ENCODE results near the gene ATG2B. TPM values are rescaled to one million over a fixed set of nuclear protein-coding genes. Genes with fewer than 3 reads are reported as not detected.
A peak's percentile ranks its signal among the peaks of the same experiment; 100 is the strongest.

The ATG2B gene
- total and polyA plus RNA-seq, 9 of the 15 experiments (the other 6 are each of a cell fraction or from before 2014, with no cell fraction given): 0.83 to 12.9 (median 8.7) TPM

DNA sequence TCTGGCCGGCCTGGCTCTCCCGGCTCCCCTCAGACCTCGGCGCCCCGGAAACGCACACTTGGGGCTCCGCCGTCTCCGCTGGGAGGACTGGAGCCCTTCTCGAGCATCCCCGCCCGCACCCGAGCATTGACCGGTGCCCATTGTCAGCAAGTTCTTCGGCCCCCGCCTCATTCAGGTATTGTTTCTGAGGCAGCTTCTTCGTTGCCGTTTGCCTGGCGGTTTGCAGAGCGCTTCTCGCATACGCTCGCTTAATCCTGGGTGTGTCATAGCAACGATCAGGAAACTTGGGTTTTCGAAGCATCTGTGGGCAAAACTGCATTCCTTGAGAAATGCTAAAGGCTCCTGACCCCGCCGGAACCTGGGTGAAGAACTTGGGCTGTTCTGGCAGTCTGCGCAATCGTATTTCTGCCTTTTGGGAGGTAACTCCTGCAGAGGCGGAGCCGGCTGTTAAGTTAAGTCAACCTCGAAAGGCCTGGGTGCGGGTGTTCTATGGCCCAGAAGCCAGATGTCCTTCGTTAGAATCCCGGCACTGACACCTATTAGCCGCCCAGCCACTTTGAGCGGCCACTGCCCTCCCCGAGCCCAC, 703 bp upstream of the ATG2B start (continued):
- 0 out of 2 replicates have a peak, but pooled peaks have one; percentile 22 for TF ChIP-seq TOE1 (IDR thresholded peaks at IDR 0.05; ENCODE audit: borderline replicate concordance)
- TF ChIP-seq TOE1 (CRISPR knock-in tag; IDR thresholded peaks at IDR 0.05; ENCODE audit: borderline replicate concordance, low read depth): no peak
- TF ChIP-seq NCOA1 (IDR thresholded peaks at IDR 0.05; ENCODE audit: low read depth): no peak
- no peak for TF ChIP-seq GABPA (tag; conservative IDR thresholded peaks at IDR 0.05; ENCODE audit: low read depth)
- no peak for TF ChIP-seq ETV5 (CRISPR knock-in tag; IDR thresholded peaks at IDR 0.05; ENCODE audit: low read depth)
- TF ChIP-seq, protein P1, sequence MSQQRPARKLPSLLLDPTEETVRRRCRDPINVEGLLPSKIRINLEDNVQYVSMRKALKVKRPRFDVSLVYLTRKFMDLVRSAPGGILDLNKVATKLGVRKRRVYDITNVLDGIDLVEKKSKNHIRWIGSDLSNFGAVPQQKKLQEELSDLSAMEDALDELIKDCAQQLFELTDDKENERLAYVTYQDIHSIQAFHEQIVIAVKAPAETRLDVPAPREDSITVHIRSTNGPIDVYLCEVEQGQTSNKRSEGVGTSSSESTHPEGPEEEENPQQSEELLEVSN (IDR thresholded peaks at IDR 0.05; ENCODE audit: borderline replicate concordance in 1 of 2, extremely low read depth in 1 of 2, insufficient read depth in 1 of 2, insufficient read length in 1 of 2, low read depth in 1 of 2, low read length in 1 of 2, poor library complexity in 1 of 2, severe bottlenecking in 1 of 2): no peak

DNA sequence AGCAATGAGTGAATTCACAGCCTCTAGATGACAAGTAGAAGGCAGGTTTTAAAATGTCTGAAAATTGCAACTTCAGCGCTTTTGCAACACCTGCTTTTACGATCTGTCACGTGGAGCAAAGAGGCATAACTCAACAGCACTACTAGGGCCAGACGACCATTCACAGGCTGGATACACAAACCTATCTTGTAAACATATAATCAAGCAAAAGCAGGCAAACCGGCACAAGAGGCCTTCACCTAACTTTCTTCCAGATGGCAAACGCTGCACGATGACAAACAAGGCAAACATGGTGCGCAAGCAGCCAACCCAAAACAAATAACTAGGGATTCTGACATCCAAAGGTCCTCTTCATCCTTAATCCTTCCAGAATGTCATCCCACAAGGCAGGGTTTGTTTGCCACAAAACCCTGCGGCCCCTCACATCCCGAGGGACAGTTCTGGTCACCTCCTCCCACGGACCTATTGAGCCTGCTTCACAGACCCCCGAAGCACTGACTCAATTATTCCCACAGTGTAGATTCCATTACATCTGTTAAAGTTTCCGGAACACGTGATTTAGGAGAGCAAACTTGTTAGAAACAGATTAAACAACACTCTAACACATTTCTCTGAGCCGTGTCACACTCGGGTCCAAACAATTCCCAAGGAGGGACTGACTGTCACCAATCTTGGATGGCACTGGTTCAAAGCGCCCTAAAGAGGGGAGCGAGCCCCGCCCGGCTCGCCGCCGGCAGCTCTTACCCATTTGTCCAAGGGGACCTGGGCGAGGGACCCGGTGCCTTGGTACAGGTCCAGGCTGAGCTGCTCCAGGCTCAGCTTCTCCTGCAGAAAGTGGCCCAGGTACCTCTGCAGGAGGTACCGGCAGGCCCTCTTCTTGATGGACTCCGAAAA, 823 bp downstream of the ATG2B start:
- H3K79me2 ChIP-seq (ENCODE audit: control insufficient read depth, insufficient read depth, low read length): peaks cover 96% of the 10 kb centered on the region
- intact Hi-C loops (cut with micrococcal nuclease): loop anchor here (5.0 kb wide), 1 partner anchor 45 kb away; no protein-coding TSS in a partner anchor
- POLR2A ChIA-PET: no interaction called here
- TF ChIP-seq, protein P2, sequence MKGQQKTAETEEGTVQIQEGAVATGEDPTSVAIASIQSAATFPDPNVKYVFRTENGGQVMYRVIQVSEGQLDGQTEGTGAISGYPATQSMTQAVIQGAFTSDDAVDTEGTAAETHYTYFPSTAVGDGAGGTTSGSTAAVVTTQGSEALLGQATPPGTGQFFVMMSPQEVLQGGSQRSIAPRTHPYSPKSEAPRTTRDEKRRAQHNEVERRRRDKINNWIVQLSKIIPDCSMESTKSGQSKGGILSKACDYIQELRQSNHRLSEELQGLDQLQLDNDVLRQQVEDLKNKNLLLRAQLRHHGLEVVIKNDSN (CRISPR knock-in tag; IDR thresholded peaks at IDR 0.05): peak; percentile 96
- TF ChIP-seq SOX6 (IDR thresholded peaks at IDR 0.05) (no peak), BRD9 (IDR thresholded peaks at IDR 0.05; ENCODE audit: low read depth, partially characterized antibody) (no peak), ZZZ3 (IDR thresholded peaks at IDR 0.05) (no peak), NFE2 (IDR thresholded peaks at IDR 0.05; ENCODE audit: low read depth) (no peak), ZNF12 (CRISPR knock-in tag; IDR thresholded peaks at IDR 0.05) (no peak), ZNF197 (CRISPR knock-in tag; IDR thresholded peaks at IDR 0.05; ENCODE audit: low read depth) (no peak)
- TF ChIP-seq, protein P3, sequence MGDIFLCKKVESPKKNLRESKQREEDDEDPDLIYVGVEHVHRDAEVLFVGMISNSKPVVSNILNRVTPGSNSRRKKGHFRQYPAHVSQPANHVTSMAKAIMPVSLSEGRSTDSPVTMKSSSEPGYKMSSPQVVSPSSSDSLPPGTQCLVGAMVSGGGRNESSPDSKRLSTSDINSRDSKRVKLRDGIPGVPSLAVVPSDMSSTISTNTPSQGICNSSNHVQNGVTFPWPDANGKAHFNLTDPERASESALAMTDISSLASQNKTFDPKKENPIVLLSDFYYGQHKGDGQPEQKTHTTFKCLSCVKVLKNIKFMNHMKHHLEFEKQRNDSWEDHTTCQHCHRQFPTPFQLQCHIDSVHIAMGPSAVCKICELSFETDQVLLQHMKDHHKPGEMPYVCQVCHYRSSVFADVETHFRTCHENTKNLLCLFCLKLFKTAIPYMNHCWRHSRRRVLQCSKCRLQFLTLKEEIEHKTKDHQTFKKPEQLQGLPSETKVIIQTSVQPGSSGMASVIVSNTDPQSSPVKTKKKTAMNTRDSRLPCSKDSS (IDR thresholded peaks at IDR 0.05; ENCODE audit: low read depth, partially characterized antibody): no peak

More for the DNA sequence above, 823 bp downstream of the ATG2B start:
- no TSS peak for BruUV-seq (replicated peaks)
- WGBS (ENCODE audit: insufficient coverage, low coverage, missing lambda C conversion rate): 1% methylated on average over 20 of the region's 27 CpGs
- Histone ChIP-seq H3K4me3 (peak overlapping the region; percentile 92), H3K9me3 (replicated peaks; ENCODE audit: control insufficient read depth, insufficient read depth, low read depth, low read length) (no peaks in the 10 kb centered on the region), H3K27me3 (ENCODE audit: control insufficient read depth in 2 of 2, insufficient read depth in 2 of 2, low read length in 2 of 2) (no peaks in the 10 kb centered on the region), H3K9me1 (ENCODE audit: control insufficient read depth, insufficient read depth, low read length) (no peaks in the 10 kb centered on the region), H4K20me1 (replicated peaks; ENCODE audit: control insufficient read depth, insufficient read depth, low read length) (0 out of 2 replicates have a peak, but pooled peaks cover 3% of the 10 kb centered on the region), H3K27ac (ENCODE audit: extremely low read depth, low read depth, low read length) (peak overlapping the region; percentile 78), H3K4me1 (replicated peaks in 1 of 2; ENCODE audit: control insufficient read depth in 2 of 2, insufficient read depth in 2 of 2, low read length in 2 of 2) (peaks cover 15 to 35% of the 10 kb centered on the region in 2 experiments), H3K36me3 (ENCODE audit: control insufficient read depth, insufficient read depth, low read length) (0 out of 3 replicates have a peak, but pooled peaks cover 4% of the 10 kb centered on the region), H3K4me2 (ENCODE audit: insufficient read depth, low read length) (peak overlapping the region; percentile 84), H2AFZ (ENCODE audit: low read depth, low read length) (peak overlapping the region; percentile 81), H3K9ac (ENCODE audit: insufficient read depth in 1 of 2, low read depth in 2 of 2, low read length in 2 of 2) (peak overlapping the region; percentile 70 to 98)
- ATAC-seq (peak; percentile 54), DNase-seq (ENCODE audit: extremely low read depth in 1 of 4, low spot score in 3 of 4) (peak in 3 of 4 experiments; percentile 10 to 69 (median 24)), FAIRE-seq (peak; percentile 87)
- CTCF ChIA-PET (ENCODE audit: low intra/inter-chr PET ratio): no interaction called here
- in situ Hi-C loops (cut with MboI): no loop called here
